ENCODE results near the gene SCUBE1.

Gene SCUBE1

DNA sequence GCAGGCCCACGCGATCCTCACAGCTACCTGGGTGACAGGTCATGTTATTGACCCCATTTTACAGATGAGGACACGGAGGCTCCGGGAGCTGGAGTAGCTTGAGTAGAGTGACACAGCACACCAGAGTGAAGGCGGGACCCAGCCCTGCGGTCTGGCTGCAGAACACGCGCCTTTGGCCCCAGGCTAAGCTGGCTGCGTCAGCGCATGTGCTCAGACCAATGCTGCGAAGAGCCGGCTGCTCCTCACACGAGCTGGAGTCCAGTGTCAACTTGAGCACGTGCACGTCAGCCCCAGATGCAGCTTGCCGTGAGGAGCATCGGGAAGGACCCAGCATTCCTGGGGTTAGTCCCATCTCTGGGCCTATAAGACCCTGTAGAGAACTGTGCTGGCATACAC, 49.9 kb downstream of the SCUBE1 start:
- TF ChIP-seq ZNF8 (CRISPR knock-in tag; IDR thresholded peaks at IDR 0.05): no peak
- no peak for ATAC-seq

DNA sequence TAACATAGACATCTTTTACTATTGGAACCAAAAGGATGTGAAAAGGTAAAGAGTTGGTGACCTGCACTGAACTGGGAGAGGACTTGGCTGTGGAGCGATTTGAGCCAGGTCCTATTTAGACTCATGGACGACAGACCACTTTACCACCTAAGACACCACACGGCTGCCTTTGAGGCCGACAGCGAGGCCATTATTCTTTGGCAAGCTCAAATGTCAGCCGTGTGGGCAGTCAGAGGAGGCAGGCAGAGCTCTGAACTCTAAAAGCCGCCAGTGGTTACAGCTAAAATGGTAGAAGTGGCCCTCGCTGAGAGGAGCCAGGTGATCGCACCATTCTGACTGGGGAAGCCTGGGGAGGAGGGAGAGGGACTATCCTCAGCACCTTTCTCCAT, 50.5 kb downstream of the SCUBE1 start:
- ATAC-seq: no peak

DNA sequence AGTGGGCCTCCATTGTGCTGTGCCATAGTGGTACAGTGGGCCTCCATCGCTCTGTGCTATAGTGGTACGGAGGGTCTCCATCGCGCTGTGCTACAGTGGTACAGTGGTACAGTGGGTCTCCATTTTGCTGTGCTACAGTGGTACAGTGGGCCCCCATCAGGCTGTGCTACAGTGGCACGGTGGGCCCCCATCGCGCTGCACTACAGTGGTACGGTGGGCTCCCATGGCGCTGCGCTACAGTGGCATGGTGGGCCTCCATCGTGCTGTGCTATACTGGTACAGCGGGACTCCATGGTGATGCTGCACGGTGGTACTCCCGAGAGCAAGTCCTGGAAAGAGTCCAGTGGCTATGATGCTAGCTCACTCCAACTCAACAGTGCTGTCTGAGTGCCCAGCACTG, 51.8 kb downstream of the SCUBE1 start:
- ATAC-seq: no peak
- TF ChIP-seq ZFP3 (CRISPR knock-in tag; IDR thresholded peaks at IDR 0.05): no peak
- TF ChIP-seq, protein P1, sequence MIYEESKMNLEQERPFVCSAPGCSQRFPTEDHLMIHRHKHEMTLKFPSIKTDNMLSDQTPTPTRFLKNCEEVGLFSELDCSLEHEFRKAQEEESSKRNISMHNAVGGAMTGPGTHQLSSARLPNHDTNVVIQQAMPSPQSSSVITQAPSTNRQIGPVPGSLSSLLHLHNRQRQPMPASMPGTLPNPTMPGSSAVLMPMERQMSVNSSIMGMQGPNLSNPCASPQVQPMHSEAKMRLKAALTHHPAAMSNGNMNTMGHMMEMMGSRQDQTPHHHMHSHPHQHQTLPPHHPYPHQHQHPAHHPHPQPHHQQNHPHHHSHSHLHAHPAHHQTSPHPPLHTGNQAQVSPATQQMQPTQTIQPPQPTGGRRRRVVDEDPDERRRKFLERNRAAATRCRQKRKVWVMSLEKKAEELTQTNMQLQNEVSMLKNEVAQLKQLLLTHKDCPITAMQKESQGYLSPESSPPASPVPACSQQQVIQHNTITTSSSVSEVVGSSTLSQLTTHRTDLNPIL (CRISPR knock-in tag; IDR thresholded peaks at IDR 0.05; ENCODE audit: low read depth): no peak
- no peak for TF ChIP-seq GLIS3 (CRISPR knock-in tag; IDR thresholded peaks at IDR 0.05)
- no peak for TF ChIP-seq ARNTL (CRISPR knock-in tag; IDR thresholded peaks at IDR 0.05; ENCODE audit: borderline replicate concordance, low read depth)
- TF ChIP-seq ISL1 (CRISPR knock-in tag; IDR thresholded peaks at IDR 0.05): no peak
- no peak for TF ChIP-seq ZNF70 (CRISPR knock-in tag; IDR thresholded peaks at IDR 0.05)
- TF ChIP-seq BACH2 (CRISPR knock-in tag; IDR thresholded peaks at IDR 0.05; ENCODE audit: borderline replicate concordance): no peak
- TF ChIP-seq, protein P2, sequence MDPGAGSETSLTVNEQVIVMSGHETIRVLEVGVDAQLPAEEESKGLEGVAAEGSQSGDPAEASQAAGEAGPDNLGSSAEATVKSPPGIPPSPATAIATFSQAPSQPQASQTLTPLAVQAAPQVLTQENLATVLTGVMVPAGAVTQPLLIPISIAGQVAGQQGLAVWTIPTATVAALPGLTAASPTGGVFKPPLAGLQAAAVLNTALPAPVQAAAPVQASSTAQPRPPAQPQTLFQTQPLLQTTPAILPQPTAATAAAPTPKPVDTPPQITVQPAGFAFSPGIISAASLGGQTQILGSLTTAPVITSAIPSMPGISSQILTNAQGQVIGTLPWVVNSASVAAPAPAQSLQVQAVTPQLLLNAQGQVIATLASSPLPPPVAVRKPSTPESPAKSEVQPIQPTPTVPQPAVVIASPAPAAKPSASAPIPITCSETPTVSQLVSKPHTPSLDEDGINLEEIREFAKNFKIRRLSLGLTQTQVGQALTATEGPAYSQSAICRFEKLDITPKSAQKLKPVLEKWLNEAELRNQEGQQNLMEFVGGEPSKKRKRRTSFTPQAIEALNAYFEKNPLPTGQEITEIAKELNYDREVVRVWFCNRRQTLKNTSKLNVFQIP (CRISPR knock-in tag; IDR thresholded peaks at IDR 0.05; ENCODE audit: borderline replicate concordance, low read depth): no peak
- no peak for TF ChIP-seq PPARA (CRISPR knock-in tag; IDR thresholded peaks at IDR 0.05; ENCODE audit: borderline replicate concordance)
- no peak for TF ChIP-seq ZNF565 (CRISPR knock-in tag; conservative IDR thresholded peaks at IDR 0.05; ENCODE audit: low read depth)
- TF ChIP-seq, protein P3, sequence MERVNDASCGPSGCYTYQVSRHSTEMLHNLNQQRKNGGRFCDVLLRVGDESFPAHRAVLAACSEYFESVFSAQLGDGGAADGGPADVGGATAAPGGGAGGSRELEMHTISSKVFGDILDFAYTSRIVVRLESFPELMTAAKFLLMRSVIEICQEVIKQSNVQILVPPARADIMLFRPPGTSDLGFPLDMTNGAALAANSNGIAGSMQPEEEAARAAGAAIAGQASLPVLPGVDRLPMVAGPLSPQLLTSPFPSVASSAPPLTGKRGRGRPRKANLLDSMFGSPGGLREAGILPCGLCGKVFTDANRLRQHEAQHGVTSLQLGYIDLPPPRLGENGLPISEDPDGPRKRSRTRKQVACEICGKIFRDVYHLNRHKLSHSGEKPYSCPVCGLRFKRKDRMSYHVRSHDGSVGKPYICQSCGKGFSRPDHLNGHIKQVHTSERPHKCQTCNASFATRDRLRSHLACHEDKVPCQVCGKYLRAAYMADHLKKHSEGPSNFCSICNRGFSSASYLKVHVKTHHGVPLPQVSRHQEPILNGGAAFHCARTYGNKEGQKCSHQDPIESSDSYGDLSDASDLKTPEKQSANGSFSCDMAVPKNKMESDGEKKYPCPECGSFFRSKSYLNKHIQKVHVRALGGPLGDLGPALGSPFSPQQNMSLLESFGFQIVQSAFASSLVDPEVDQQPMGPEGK (CRISPR knock-in tag; IDR thresholded peaks at IDR 0.05; ENCODE audit: borderline replicate concordance): no peak
- no peak for TF ChIP-seq ZNF8 (CRISPR knock-in tag; IDR thresholded peaks at IDR 0.05)
- TF ChIP-seq TCF4 (CRISPR knock-in tag; IDR thresholded peaks at IDR 0.05; ENCODE audit: borderline replicate concordance): no peak
- TF ChIP-seq SNAI2 (CRISPR knock-in tag; IDR thresholded peaks at IDR 0.05): no peak
- no peak for TF ChIP-seq TOX (CRISPR knock-in tag; IDR thresholded peaks at IDR 0.05; ENCODE audit: borderline replicate concordance)
- TF ChIP-seq OSR1 (CRISPR knock-in tag; IDR thresholded peaks at IDR 0.05): no peak
- TF ChIP-seq, protein P4, sequence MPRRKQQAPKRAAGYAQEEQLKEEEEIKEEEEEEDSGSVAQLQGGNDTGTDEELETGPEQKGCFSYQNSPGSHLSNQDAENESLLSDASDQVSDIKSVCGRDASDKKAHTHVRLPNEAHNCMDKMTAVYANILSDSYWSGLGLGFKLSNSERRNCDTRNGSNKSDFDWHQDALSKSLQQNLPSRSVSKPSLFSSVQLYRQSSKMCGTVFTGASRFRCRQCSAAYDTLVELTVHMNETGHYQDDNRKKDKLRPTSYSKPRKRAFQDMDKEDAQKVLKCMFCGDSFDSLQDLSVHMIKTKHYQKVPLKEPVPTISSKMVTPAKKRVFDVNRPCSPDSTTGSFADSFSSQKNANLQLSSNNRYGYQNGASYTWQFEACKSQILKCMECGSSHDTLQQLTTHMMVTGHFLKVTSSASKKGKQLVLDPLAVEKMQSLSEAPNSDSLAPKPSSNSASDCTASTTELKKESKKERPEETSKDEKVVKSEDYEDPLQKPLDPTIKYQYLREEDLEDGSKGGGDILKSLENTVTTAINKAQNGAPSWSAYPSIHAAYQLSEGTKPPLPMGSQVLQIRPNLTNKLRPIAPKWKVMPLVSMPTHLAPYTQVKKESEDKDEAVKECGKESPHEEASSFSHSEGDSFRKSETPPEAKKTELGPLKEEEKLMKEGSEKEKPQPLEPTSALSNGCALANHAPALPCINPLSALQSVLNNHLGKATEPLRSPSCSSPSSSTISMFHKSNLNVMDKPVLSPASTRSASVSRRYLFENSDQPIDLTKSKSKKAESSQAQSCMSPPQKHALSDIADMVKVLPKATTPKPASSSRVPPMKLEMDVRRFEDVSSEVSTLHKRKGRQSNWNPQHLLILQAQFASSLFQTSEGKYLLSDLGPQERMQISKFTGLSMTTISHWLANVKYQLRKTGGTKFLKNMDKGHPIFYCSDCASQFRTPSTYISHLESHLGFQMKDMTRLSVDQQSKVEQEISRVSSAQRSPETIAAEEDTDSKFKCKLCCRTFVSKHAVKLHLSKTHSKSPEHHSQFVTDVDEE (CRISPR knock-in tag; IDR thresholded peaks at IDR 0.05): no peak
- TF ChIP-seq, protein P5, sequence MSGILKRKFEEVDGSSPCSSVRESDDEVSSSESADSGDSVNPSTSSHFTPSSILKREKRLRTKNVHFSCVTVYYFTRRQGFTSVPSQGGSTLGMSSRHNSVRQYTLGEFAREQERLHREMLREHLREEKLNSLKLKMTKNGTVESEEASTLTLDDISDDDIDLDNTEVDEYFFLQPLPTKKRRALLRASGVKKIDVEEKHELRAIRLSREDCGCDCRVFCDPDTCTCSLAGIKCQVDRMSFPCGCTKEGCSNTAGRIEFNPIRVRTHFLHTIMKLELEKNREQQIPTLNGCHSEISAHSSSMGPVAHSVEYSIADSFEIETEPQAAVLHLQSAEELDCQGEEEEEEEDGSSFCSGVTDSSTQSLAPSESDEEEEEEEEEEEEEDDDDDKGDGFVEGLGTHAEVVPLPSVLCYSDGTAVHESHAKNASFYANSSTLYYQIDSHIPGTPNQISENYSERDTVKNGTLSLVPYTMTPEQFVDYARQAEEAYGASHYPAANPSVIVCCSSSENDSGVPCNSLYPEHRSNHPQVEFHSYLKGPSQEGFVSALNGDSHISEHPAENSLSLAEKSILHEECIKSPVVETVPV (CRISPR knock-in tag; IDR thresholded peaks at IDR 0.05): no peak

More for the DNA sequence above, 50.5 kb downstream of the SCUBE1 start:
- TF ChIP-seq ARNTL (CRISPR knock-in tag; IDR thresholded peaks at IDR 0.05; ENCODE audit: borderline replicate concordance, low read depth) (no peak), ZNF8 (CRISPR knock-in tag; IDR thresholded peaks at IDR 0.05) (no peak), BACH2 (CRISPR knock-in tag; IDR thresholded peaks at IDR 0.05; ENCODE audit: borderline replicate concordance) (no peak), OSR1 (CRISPR knock-in tag; IDR thresholded peaks at IDR 0.05) (no peak), SNAI2 (CRISPR knock-in tag; IDR thresholded peaks at IDR 0.05) (no peak), TCF4 (CRISPR knock-in tag; IDR thresholded peaks at IDR 0.05; ENCODE audit: borderline replicate concordance) (no peak), ESRRG (CRISPR knock-in tag; IDR thresholded peaks at IDR 0.05) (no peak)
- TF ChIP-seq, protein P4 (CRISPR knock-in tag; IDR thresholded peaks at IDR 0.05): no peak
- TF ChIP-seq, protein P2 (CRISPR knock-in tag; IDR thresholded peaks at IDR 0.05; ENCODE audit: borderline replicate concordance, low read depth): no peak

Measured in SK-N-SH treated with all-trans-retinoic acid at 6 μM for 48 hours (cell line).